ENCODE data around the gene OTX1.

OTX1 gene

GRCh38 chr2:63099032-63099431, 48.4 kb downstream of the OTX1 start:
- no peak for TF ChIP-seq CTCF (IDR thresholded peaks at IDR 0.05)
- Histone ChIP-seq H3K4me3 (no peak overlapping the region), H3K27ac (no peak overlapping the region)
- DNase-seq (ENCODE audit: low spot score) = no peak

- H3K4me3 ChIP-seq = no peak overlapping the region
- no peak for TF ChIP-seq CTCF (IDR thresholded peaks at IDR 0.05)
- H3K27ac ChIP-seq = no peak overlapping the region
- DNase-seq (ENCODE audit: low spot score) = no peak
Observed at GRCh38 chr2:63101954-63102353, 51.3 kb downstream of the OTX1 start.

- no peak for DNase-seq (ENCODE audit: low spot score)
- TF ChIP-seq CTCF (IDR thresholded peaks at IDR 0.05) = no peak
- H3K4me3 ChIP-seq = no peak overlapping the region
- no peak overlapping the region for H3K27ac ChIP-seq
Observed at GRCh38 chr2:63104482-63104881, 53.9 kb downstream of the OTX1 start.

All from coronary artery (tissue), 2 donors.